PC-9 (cell line): ENCODE measurements around the gene RAB26. TPM values are rescaled to one million over a fixed set of nuclear protein-coding genes. Genes with fewer than 3 reads are reported as not detected.

Source experiments
- BruUV-seq: library from RNA; stranded (reverse); fragments of 400-500 nt; replicated peaks from 2 replicates; lab custom pipeline; 2021; lab: Mats Ljungman, UMichigan
- CTCF ChIA-PET: fragments of 300-600 bp; sonication (Branson Sonifier 250); formaldehyde crosslinking; loops from one replicate; lab custom pipeline; 2022; ENCODE audit warnings: antibody characterized with exemption; lab: Charles Lee
- POLR2A ChIA-PET: fragments of 300-600 bp; sonication (Branson Sonifier 250); formaldehyde crosslinking; loops from one replicate; lab custom pipeline; 2022; ENCODE audit warnings: antibody characterized with exemption; ENCODE audit not compliant: unreplicated experiment; lab: Charles Lee
- DNase-seq, 2 experiments: peaks; one replicate each; pipeline versions ENCODE4 v3.0.0 to v3.0.0-alpha.2; 2015 to 2022; ENCODE audit warnings: mixed read lengths in 1 of 2
- H2AFZ ChIP-seq: fragments of 200-600 bp; sonication (generic); 2 replicates; pipeline ENCODE4 v1.8.1; 2017; ENCODE audit warnings: antibody characterized with exemption
- H3F3A ChIP-seq: fragments of 200-600 bp; sonication (generic); 2 replicates; pipeline ENCODE4 v1.8.1; 2017; ENCODE audit warnings: antibody characterized with exemption, mild to moderate bottlenecking, low read depth; ENCODE audit not compliant: insufficient read depth
- H3K27ac ChIP-seq: fragments of 200-600 bp; sonication (generic); 2 replicates; pipeline ENCODE4 v1.6.1; 2016; ENCODE audit warnings: mixed run types
- H3K27me3 ChIP-seq: fragments of 200-600 bp; sonication (generic); 2 replicates; pipeline ENCODE4 v1.6.1; 2016; ENCODE audit warnings: low read depth, mixed run types; ENCODE audit not compliant: insufficient read depth
- H3K36me3 ChIP-seq: fragments of 200-600 bp; sonication (generic); 2 replicates; pipeline ENCODE4 v1.6.1; 2016; ENCODE audit warnings: low read depth, mixed run types
- H3K4me1 ChIP-seq: fragments of 200-600 bp; sonication (generic); replicated peaks from 2 replicates; pipeline ENCODE4 v1.6.1; 2016; ENCODE audit warnings: mixed run types; ENCODE audit not compliant: insufficient read depth
- H3K4me2 ChIP-seq: fragments of 200-600 bp; sonication (generic); 2 replicates; pipeline ENCODE4 v1.6.1; 2017; ENCODE audit warnings: mixed run types
- H3K4me3 ChIP-seq: fragments of 200-600 bp; sonication (generic); 2 replicates; pipeline ENCODE4 v1.6.1; 2016; ENCODE audit warnings: mixed run types
- H3K79me2 ChIP-seq: fragments of 200-600 bp; sonication (generic); 2 replicates; pipeline ENCODE4 v1.6.1; 2017; ENCODE audit warnings: low read depth, mixed run types
- H3K9me2 ChIP-seq: fragments of 200-600 bp; sonication (generic); 2 replicates; pipeline ENCODE4 v1.8.1; 2017; ENCODE audit warnings: mild to moderate bottlenecking; ENCODE audit not compliant: insufficient read depth
- H3K9me3 ChIP-seq: fragments of 200-600 bp; sonication (generic); 2 replicates; pipeline ENCODE4 v1.8.1; 2016; ENCODE audit warnings: low read depth; ENCODE audit not compliant: insufficient read depth
- H4K20me1 ChIP-seq: fragments of 200-600 bp; sonication (generic); 2 replicates; pipeline ENCODE4 v1.8.1; 2017; ENCODE audit not compliant: insufficient read depth
- CTCF ChIP-seq: fragments of 200-600 bp; sonication (generic); conservative IDR thresholded peaks from 2 replicates; pipeline ENCODE4 v1.6.1; 2017; ENCODE audit warnings: mixed run types, antibody characterized with exemption, mild to moderate bottlenecking, moderate library complexity
- EZH2 ChIP-seq: fragments of 200-600 bp; sonication (generic); IDR thresholded peaks from 2 replicates; pipeline ENCODE4 v1.8.0; 2017; ENCODE audit warnings: antibody characterized with exemption, low read depth
- intact Hi-C: fragments of 100-400 bp; cut with micrococcal nuclease; formaldehyde crosslinking; loops from one replicate; pipeline ENCODE4 v1.10.0; 2022; ENCODE audit not compliant: unreplicated experiment
- total RNA-seq: library from RNA; stranded (reverse); gene quantifications from 2 replicates; pipeline ENCODE4 v1.2.3, GENCODE V29; 2021

The RAB26 gene
- total RNA-seq, 1 experiment from 2014 or later = 31.3 TPM

- no peaks in the 10 kb centered on the region for H3K4me1 ChIP-seq
- H4K20me1 ChIP-seq = 0 out of 2 replicates have a peak, but pooled peaks cover 3% of the 10 kb centered on the region
- intact Hi-C loops = no loop called here
- ChIA-PET POLR2A (no interaction called here), CTCF (no interaction called here)
- no peaks in the 10 kb centered on the region for H3K27me3 ChIP-seq
- no peak overlapping the region for H3K4me3 ChIP-seq
- no peaks in the 10 kb centered on the region for H3K36me3 ChIP-seq
- no peak for TF ChIP-seq CTCF
- TF ChIP-seq EZH2 = no peak
- H3K9me3 ChIP-seq = no peaks in the 10 kb centered on the region
- no peaks in the 10 kb centered on the region for H3K9me2 ChIP-seq
- H2AFZ ChIP-seq = no peak overlapping the region
- no peak for DNase-seq
- H3K4me2 ChIP-seq = no peak overlapping the region
- H3K79me2 ChIP-seq = no peaks in the 10 kb centered on the region
- BruUV-seq = no TSS peak
- H3F3A ChIP-seq = no peaks in the 10 kb centered on the region; the same call in 1 of the 2 replicates
- H3K27ac ChIP-seq = no peak overlapping the region
Observed at GRCh38 chr16:2180461-2180860, 32.0 kb downstream of the RAB26 start.

- no peaks in the 10 kb centered on the region for H3K9me2 ChIP-seq
- H3K4me1 ChIP-seq = no peaks in the 10 kb centered on the region
- H3K4me2 ChIP-seq = no peak overlapping the region
- no peaks in the 10 kb centered on the region for H3K9me3 ChIP-seq
- H3K27me3 ChIP-seq = no peaks in the 10 kb centered on the region
- intact Hi-C loops = no loop called here
- TF ChIP-seq EZH2 (no peak), CTCF (no peak)
- no peaks in the 10 kb centered on the region for H3K36me3 ChIP-seq
- 0 out of 2 replicates have a peak, but pooled peaks cover 3% of the 10 kb centered on the region for H4K20me1 ChIP-seq
- POLR2A ChIA-PET = no interaction called here
- DNase-seq = no peak
- no peaks in the 10 kb centered on the region; the same call in 1 of the 2 replicates for H3F3A ChIP-seq
- CTCF ChIA-PET = no interaction called here
- no peak overlapping the region for H2AFZ ChIP-seq
- no peak overlapping the region for H3K4me3 ChIP-seq
- BruUV-seq = no TSS peak
- H3K79me2 ChIP-seq = no peaks in the 10 kb centered on the region
- H3K27ac ChIP-seq = no peak overlapping the region
Observed at GRCh38 chr16:2180962-2181923, 32.8 kb downstream of the RAB26 start.

- no peak overlapping the region for H3K27ac ChIP-seq
- no peak for DNase-seq
- no peaks in the 10 kb centered on the region for H3K27me3 ChIP-seq
- CTCF ChIA-PET = no interaction called here
- no peaks in the 10 kb centered on the region for H3K9me2 ChIP-seq
- no peaks in the 10 kb centered on the region for H3K79me2 ChIP-seq
- intact Hi-C loops = no loop called here
- 0 out of 2 replicates have a peak, but pooled peaks cover 3% of the 10 kb centered on the region for H4K20me1 ChIP-seq
- POLR2A ChIA-PET = no interaction called here
- no peak overlapping the region for H3K4me2 ChIP-seq
- no peak overlapping the region for H3K4me3 ChIP-seq
- TF ChIP-seq CTCF = no peak
- no peak for TF ChIP-seq EZH2
- H3F3A ChIP-seq = no peaks in the 10 kb centered on the region
- no peak overlapping the region for H2AFZ ChIP-seq
- no peaks in the 10 kb centered on the region for H3K4me1 ChIP-seq
- H3K9me3 ChIP-seq = no peaks in the 10 kb centered on the region
- BruUV-seq = no TSS peak
- no peaks in the 10 kb centered on the region for H3K36me3 ChIP-seq
Observed at GRCh38 chr16:2181952-2182351, 33.5 kb downstream of the RAB26 start.
